Stimulated activated memory B cell treated with anti-CD40 and anti-IgM and Interleukin-4, amounts not matched to agents 10 μg/mL and 1 μg/mL and 100 μg/mL, for 72 hours (primary cell): ENCODE measurements around the gene PAQR4.

Source experiments
- ATAC-seq: fragments of 150-1000 bp; cut with Tn5 transposase; 2 replicates; pipeline ENCODE4 v1.10.0; 2021
- H3K27ac Mint-ChIP-seq: one replicate; pipeline ENCODE4 v1.8.0; 2022; ENCODE audit warnings: mild to moderate bottlenecking, mixed read lengths
- H3K27me3 Mint-ChIP-seq: one replicate; pipeline ENCODE4 v1.8.0; 2022; ENCODE audit warnings: mixed read lengths
- H3K36me3 Mint-ChIP-seq: one replicate; pipeline ENCODE4 v1.8.0; 2022; ENCODE audit warnings: mixed read lengths
- H3K4me1 Mint-ChIP-seq: one replicate; pipeline ENCODE4 v1.8.0; 2022; ENCODE audit warnings: mixed read lengths
- H3K4me3 Mint-ChIP-seq: one replicate; pipeline ENCODE4 v1.8.0; 2022; ENCODE audit warnings: mild to moderate bottlenecking, moderate library complexity, mixed read lengths
- H3K9me3 Mint-ChIP-seq: one replicate; pipeline ENCODE4 v1.8.0; 2022; ENCODE audit warnings: mixed read lengths

PAQR4 gene

GRCh38 chr16:3012828-3013420 lies 43.8 kb downstream of the PAQR4 start, which contains the start of gene CLDN9:
Gene CLDN9, plus strand, starts transcription at chr16:3012923. Its CDS starts 440 bp downstream, at chr16:3013363.
- no peaks in the 10 kb centered on the region for H3K9me3 Mint-ChIP-seq
- H3K4me1 Mint-ChIP-seq, result peaks cover 11% of the 10 kb centered on the region
- no peak for ATAC-seq
- peaks cover 63% of the 10 kb centered on the region for H3K27me3 Mint-ChIP-seq
- no peaks in the 10 kb centered on the region for H3K36me3 Mint-ChIP-seq
- H3K27ac Mint-ChIP-seq, result no peak within 1 kb of the TSS
- no peak within 1 kb of the TSS for H3K4me3 Mint-ChIP-seq

- H3K4me1 Mint-ChIP-seq, result peaks cover 9% of the 10 kb centered on the region
- H3K4me3 Mint-ChIP-seq, result no peak overlapping the region
- peak; percentile 15 for ATAC-seq
- H3K9me3 Mint-ChIP-seq, result no peaks in the 10 kb centered on the region
- H3K27ac Mint-ChIP-seq, result no peak overlapping the region
- H3K36me3 Mint-ChIP-seq, result no peaks in the 10 kb centered on the region
- peaks cover 63% of the 10 kb centered on the region for H3K27me3 Mint-ChIP-seq
Measured at GRCh38 chr16:3013491-3013951, 44.4 kb downstream of the PAQR4 start.

- Mint-ChIP-seq H3K4me3 (no peak overlapping the region), H3K36me3 (no peaks in the 10 kb centered on the region), H3K27me3 (peaks cover 61% of the 10 kb centered on the region), H3K4me1 (peaks cover 6% of the 10 kb centered on the region), H3K9me3 (no peaks in the 10 kb centered on the region), H3K27ac (no peak overlapping the region)
- ATAC-seq, result no peak
Measured at GRCh38 chr16:3013998-3014690, 45.0 kb downstream of the PAQR4 start.

- no peak overlapping the region for H3K27ac Mint-ChIP-seq
- no peaks in the 10 kb centered on the region for H3K9me3 Mint-ChIP-seq
- no peak overlapping the region for H3K4me3 Mint-ChIP-seq
- peaks cover 61% of the 10 kb centered on the region for H3K27me3 Mint-ChIP-seq
- no peaks in the 10 kb centered on the region for H3K36me3 Mint-ChIP-seq
- ATAC-seq, result no peak
- H3K4me1 Mint-ChIP-seq, result peaks cover 9% of the 10 kb centered on the region
Measured at GRCh38 chr16:3014971-3015370, 45.8 kb downstream of the PAQR4 start.

- H3K27ac Mint-ChIP-seq, result no peak overlapping the region
- ATAC-seq, result no peak
- no peaks in the 10 kb centered on the region for H3K9me3 Mint-ChIP-seq
- peaks cover 59% of the 10 kb centered on the region for H3K27me3 Mint-ChIP-seq
- peaks cover 18% of the 10 kb centered on the region for H3K4me1 Mint-ChIP-seq
- no peak overlapping the region for H3K4me3 Mint-ChIP-seq
- no peaks in the 10 kb centered on the region for H3K36me3 Mint-ChIP-seq
Measured at GRCh38 chr16:3015865-3016521, 46.8 kb downstream of the PAQR4 start.

- Mint-ChIP-seq H3K4me3 (no peak overlapping the region), H3K36me3 (no peaks in the 10 kb centered on the region), H3K27ac (no peak overlapping the region), H3K27me3 (peaks cover 46% of the 10 kb centered on the region), H3K4me1 (peaks cover 31% of the 10 kb centered on the region), H3K9me3 (no peaks in the 10 kb centered on the region)
- no peak for ATAC-seq
Measured at GRCh38 chr16:3017344-3017743, 48.2 kb downstream of the PAQR4 start.

GRCh38 chr16:3017794-3018506 lies 48.8 kb downstream of the PAQR4 start, which contains the start of gene CLDN6:
Gene CLDN6, minus strand, starts transcription at chr16:3018183. Its CDS starts 2,162 bp downstream, at chr16:3016021.
- H3K36me3 Mint-ChIP-seq, result no peaks in the 10 kb centered on the region
- no peaks in the 10 kb centered on the region for H3K9me3 Mint-ChIP-seq
- peaks cover 40% of the 10 kb centered on the region for H3K27me3 Mint-ChIP-seq

GRCh38 chr16:3019594-3020246 lies 50.6 kb downstream of the PAQR4 start:
- no peaks in the 10 kb centered on the region for H3K9me3 Mint-ChIP-seq
- H3K4me3 Mint-ChIP-seq, result peak overlapping the region; percentile 84
- peak overlapping the region; percentile 83 for H3K27ac Mint-ChIP-seq
- H3K27me3 Mint-ChIP-seq, result peaks cover 23% of the 10 kb centered on the region
- ATAC-seq, result no peak
- H3K4me1 Mint-ChIP-seq, result peaks cover 51% of the 10 kb centered on the region
- no peaks in the 10 kb centered on the region for H3K36me3 Mint-ChIP-seq

More at GRCh38 chr16:3017794-3018506, 48.8 kb downstream of the PAQR4 start, which contains the start of gene CLDN6:
- Mint-ChIP-seq H3K27ac (no peak within 1 kb of the TSS), H3K4me1 (peaks cover 37% of the 10 kb centered on the region), H3K4me3 (no peak within 1 kb of the TSS)
- ATAC-seq, result no peak

GRCh38 chr16:3020247-3020603 lies 51.1 kb downstream of the PAQR4 start, which contains the start of gene TNFRSF12A:
Gene TNFRSF12A, plus strand, starts transcription at chr16:3020368. Its CDS starts 30 bp downstream, at chr16:3020398.
- H3K27me3 Mint-ChIP-seq, result peaks cover 23% of the 10 kb centered on the region

GRCh38 chr16:3020604-3021448 lies 51.7 kb downstream of the PAQR4 start:
- no peak for ATAC-seq
- Mint-ChIP-seq H3K9me3 (no peaks in the 10 kb centered on the region), H3K27ac (peak overlapping the region; percentile 83), H3K36me3 (peaks cover under 1% of the 10 kb centered on the region), H3K4me3 (peak overlapping the region; percentile 84), H3K4me1 (peaks cover 59% of the 10 kb centered on the region), H3K27me3 (peaks cover 23% of the 10 kb centered on the region)

More at GRCh38 chr16:3020247-3020603, 51.1 kb downstream of the PAQR4 start, which contains the start of gene TNFRSF12A:
- Mint-ChIP-seq H3K4me3 (peak within 1 kb of the TSS; percentile 84), H3K4me1 (peaks cover 53% of the 10 kb centered on the region), H3K9me3 (no peaks in the 10 kb centered on the region), H3K27ac (peak within 1 kb of the TSS; percentile 83), H3K36me3 (no peaks in the 10 kb centered on the region)
- ATAC-seq, result peak; percentile 42

- Mint-ChIP-seq H3K36me3 (peaks cover 8% of the 10 kb centered on the region), H3K4me1 (peaks cover 67% of the 10 kb centered on the region), H3K27ac (peak overlapping the region; percentile 83), H3K4me3 (peak overlapping the region; percentile 81), H3K27me3 (peaks cover 22% of the 10 kb centered on the region), H3K9me3 (no peaks in the 10 kb centered on the region)
- peak; percentile 42 for ATAC-seq
Measured at GRCh38 chr16:3021449-3022207, 52.5 kb downstream of the PAQR4 start.

- Mint-ChIP-seq H3K27ac (peak overlapping the region; percentile 83), H3K36me3 (peaks cover 15% of the 10 kb centered on the region), H3K9me3 (no peaks in the 10 kb centered on the region), H3K4me3 (peak overlapping the region; percentile 81), H3K4me1 (peaks cover 67% of the 10 kb centered on the region), H3K27me3 (peaks cover 16% of the 10 kb centered on the region)
- ATAC-seq, result no peak
Measured at GRCh38 chr16:3022208-3022683, 53.1 kb downstream of the PAQR4 start.
